Erythroblast (primary cell): ENCODE measurements around the gene PDE8B.

ENCODE experiments used
- GATA1 ChIP-seq: IDR thresholded peaks from 2 replicates; pipeline ENCODE4 v1.6.1; 2011; ENCODE audit warnings: low read depth, mild to moderate bottlenecking, control low read depth, low read length, moderate library complexity
- POLR2A ChIP-seq: IDR thresholded peaks from 2 replicates; pipeline ENCODE4 v1.6.1; 2011; ENCODE audit warnings: mild to moderate bottlenecking, low read length

DNA sequence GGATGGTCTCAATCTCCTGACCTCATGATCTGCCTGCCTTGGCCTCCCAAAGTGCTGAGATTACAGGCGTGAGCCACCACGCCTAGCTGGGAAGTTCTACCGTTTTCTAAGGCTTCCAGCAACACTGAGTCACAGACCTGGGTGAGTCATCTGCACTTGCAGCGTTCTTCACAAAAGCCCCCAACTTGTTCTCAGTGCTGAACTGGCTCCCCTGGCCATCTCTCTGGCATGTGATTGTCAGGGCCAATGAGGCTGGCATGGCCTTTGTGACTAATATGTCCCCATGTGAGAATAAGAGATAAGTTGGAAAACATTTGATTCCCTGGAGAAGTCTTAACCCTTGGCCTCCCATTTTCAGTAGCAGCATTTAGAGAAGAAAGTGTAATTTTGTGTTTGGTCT is 157.3 kb downstream of the PDE8B start:
- TF ChIP-seq POLR2A: no peak
- TF ChIP-seq GATA1: no peak
